ENCODE results near the gene NUBP2.

DNA sequence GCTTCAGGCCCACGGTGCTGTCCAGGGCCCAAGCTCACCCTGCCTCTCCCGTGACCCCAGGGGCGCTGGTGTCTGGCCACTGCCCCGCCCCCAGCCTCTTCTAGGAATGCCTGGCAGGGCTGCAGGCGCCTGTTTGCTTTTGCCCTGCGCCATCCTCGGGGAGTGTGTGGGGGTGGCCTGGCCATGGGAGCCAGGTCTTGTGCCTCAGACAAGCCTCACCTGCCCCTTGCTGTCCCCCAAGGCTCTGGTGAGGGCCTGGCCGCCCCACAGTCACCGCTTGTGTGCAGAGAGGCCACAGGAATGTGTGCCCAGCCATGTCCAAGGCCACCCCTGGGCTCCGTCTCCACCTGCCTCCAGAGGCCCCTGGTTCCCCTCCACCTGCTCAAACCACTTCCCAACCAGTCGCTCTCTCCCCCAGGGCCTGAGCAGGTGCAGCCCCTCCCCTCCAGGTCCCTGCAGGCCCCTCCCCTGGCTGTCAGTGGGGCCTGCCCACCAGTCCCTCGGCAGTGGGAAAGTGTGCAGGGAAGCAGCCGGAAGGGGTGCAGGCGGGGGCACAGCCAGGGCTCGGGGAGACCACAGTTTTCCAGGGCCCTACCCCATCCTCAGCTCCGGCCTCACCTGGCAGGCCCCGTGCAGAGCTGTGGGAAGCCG is 11.6 kb downstream of the NUBP2 start:
- TF ChIP-seq, protein P1, sequence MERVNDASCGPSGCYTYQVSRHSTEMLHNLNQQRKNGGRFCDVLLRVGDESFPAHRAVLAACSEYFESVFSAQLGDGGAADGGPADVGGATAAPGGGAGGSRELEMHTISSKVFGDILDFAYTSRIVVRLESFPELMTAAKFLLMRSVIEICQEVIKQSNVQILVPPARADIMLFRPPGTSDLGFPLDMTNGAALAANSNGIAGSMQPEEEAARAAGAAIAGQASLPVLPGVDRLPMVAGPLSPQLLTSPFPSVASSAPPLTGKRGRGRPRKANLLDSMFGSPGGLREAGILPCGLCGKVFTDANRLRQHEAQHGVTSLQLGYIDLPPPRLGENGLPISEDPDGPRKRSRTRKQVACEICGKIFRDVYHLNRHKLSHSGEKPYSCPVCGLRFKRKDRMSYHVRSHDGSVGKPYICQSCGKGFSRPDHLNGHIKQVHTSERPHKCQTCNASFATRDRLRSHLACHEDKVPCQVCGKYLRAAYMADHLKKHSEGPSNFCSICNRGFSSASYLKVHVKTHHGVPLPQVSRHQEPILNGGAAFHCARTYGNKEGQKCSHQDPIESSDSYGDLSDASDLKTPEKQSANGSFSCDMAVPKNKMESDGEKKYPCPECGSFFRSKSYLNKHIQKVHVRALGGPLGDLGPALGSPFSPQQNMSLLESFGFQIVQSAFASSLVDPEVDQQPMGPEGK (CRISPR knock-in tag; IDR thresholded peaks at IDR 0.05; ENCODE audit: borderline replicate concordance) = no peak
- no peak for TF ChIP-seq ARNTL (CRISPR knock-in tag; IDR thresholded peaks at IDR 0.05; ENCODE audit: borderline replicate concordance, low read depth)
- TF ChIP-seq OSR1 (CRISPR knock-in tag; IDR thresholded peaks at IDR 0.05) = no peak
- TF ChIP-seq ZFP3 (CRISPR knock-in tag; IDR thresholded peaks at IDR 0.05) = no peak
- no peak for TF ChIP-seq CSDC2 (CRISPR knock-in tag; IDR thresholded peaks at IDR 0.05)
- TF ChIP-seq ZNF565 (CRISPR knock-in tag; conservative IDR thresholded peaks at IDR 0.05; ENCODE audit: low read depth) = no peak
